GM23338 (cell line): ENCODE measurements around the gene METTL13. TPM values are rescaled to one million over a fixed set of nuclear protein-coding genes. Genes with fewer than 3 reads are reported as not detected.

Source experiments
- ATAC-seq: fragments of 200-7000 bp; cut with Tn5 transposase; 3 replicates; pipeline ENCODE4 v1.9.1; 2020
- DNase-seq: peaks from one replicate; pipeline ENCODE4 v3.0.0-alpha.2; 2015; ENCODE audit warnings: low spot score
- H2AFZ ChIP-seq: fragments of 200-600 bp; sonication (generic); 2 replicates; pipeline ENCODE4 v1.8.0; 2016; ENCODE audit warnings: antibody characterized with exemption, mild to moderate bottlenecking, moderate library complexity
- H3F3A ChIP-seq: fragments of 200-600 bp; sonication (generic); replicated peaks from 2 replicates; pipeline ENCODE4 v1.8.0; 2017; ENCODE audit warnings: antibody characterized with exemption, mixed run types, low read depth
- H3K27ac ChIP-seq: fragments of 200-600 bp; sonication (generic); 2 replicates; pipeline ENCODE4 v1.6.1; 2016; ENCODE audit warnings: low read depth
- H3K27me3 ChIP-seq: fragments of 200-600 bp; sonication (generic); 2 replicates; pipeline ENCODE4 v1.8.0; 2016; ENCODE audit warnings: mild to moderate bottlenecking, mixed run types, moderate library complexity; ENCODE audit not compliant: insufficient read depth
- H3K36me3 ChIP-seq: fragments of 200-600 bp; sonication (generic); 2 replicates; pipeline ENCODE4 v1.8.0; 2016; ENCODE audit warnings: mild to moderate bottlenecking; ENCODE audit not compliant: insufficient read depth
- H3K4me1 ChIP-seq: fragments of 200-600 bp; sonication (generic); 2 replicates; pipeline ENCODE4 v1.8.0; 2016; ENCODE audit warnings: mild to moderate bottlenecking, moderate library complexity; ENCODE audit not compliant: insufficient read depth
- H3K4me2 ChIP-seq: fragments of 200-600 bp; sonication (generic); 2 replicates; pipeline ENCODE4 v1.7.1; 2017; ENCODE audit warnings: mixed run types
- H3K4me3 ChIP-seq: fragments of 200-600 bp; sonication (generic); 2 replicates; pipeline ENCODE4 v1.6.1; 2016; ENCODE audit warnings: mixed run types
- H3K79me2 ChIP-seq: fragments of 200-600 bp; sonication (generic); replicated peaks from 2 replicates; pipeline ENCODE4 v1.8.0; 2017; ENCODE audit warnings: mild to moderate bottlenecking; ENCODE audit not compliant: insufficient read depth
- H3K9me2 ChIP-seq: fragments of 200-600 bp; sonication (generic); 2 replicates; pipeline ENCODE4 v1.8.0; 2017; ENCODE audit not compliant: insufficient read depth
- H4K20me1 ChIP-seq: fragments of 200-600 bp; sonication (generic); replicated peaks from 2 replicates; pipeline ENCODE4 v1.8.0; 2017; ENCODE audit warnings: mild to moderate bottlenecking; ENCODE audit not compliant: insufficient read depth
- H3K27ac Mint-ChIP-seq: 2 replicates; pipeline ENCODE4 v1.8.0; 2020; ENCODE audit warnings: inconsistent platforms, mild to moderate bottlenecking, moderate library complexity, mixed read lengths
- H3K27me3 Mint-ChIP-seq: 3 replicates; pipeline ENCODE4 v1.8.0; 2022; ENCODE audit warnings: low read depth, mild to moderate bottlenecking, moderate library complexity, mixed read lengths, inconsistent platforms; ENCODE audit not compliant: insufficient read depth, poor library complexity
- H3K36me3 Mint-ChIP-seq: 3 replicates; pipeline ENCODE4 v1.8.0; 2021; ENCODE audit warnings: low read depth, mild to moderate bottlenecking, inconsistent platforms, moderate library complexity, mixed read lengths
- H3K4me1 Mint-ChIP-seq: 3 replicates; pipeline ENCODE4 v1.8.0; 2020; ENCODE audit warnings: mild to moderate bottlenecking, inconsistent platforms, mixed read lengths
- H3K4me3 Mint-ChIP-seq: 3 replicates; pipeline ENCODE4 v1.8.0; 2021; ENCODE audit warnings: moderate library complexity, mild to moderate bottlenecking, inconsistent platforms, mixed read lengths
- H3K9me3 Mint-ChIP-seq: 3 replicates; pipeline ENCODE4 v1.8.0; 2020; ENCODE audit warnings: moderate library complexity, mild to moderate bottlenecking, inconsistent platforms, mixed read lengths
- CREB1 ChIP-seq: fragments of 250-450 bp; sonication (Bioruptor Pico); IDR thresholded peaks from 2 replicates; pipeline ENCODE4 v1.5.0; 2020; ENCODE audit warnings: low read depth, mild to moderate bottlenecking, moderate library complexity
- EZH2 ChIP-seq: fragments of 200-600 bp; sonication (generic); IDR thresholded peaks from one replicate; pipeline ENCODE4 v1.8.0; 2017; ENCODE audit warnings: antibody characterized with exemption, mild to moderate bottlenecking, low read depth; ENCODE audit not compliant: unreplicated experiment
- EZH2phosphoT487 ChIP-seq: fragments of 200-600 bp; sonication (generic); IDR thresholded peaks from one replicate; pipeline ENCODE4 v1.8.1; 2018; ENCODE audit warnings: antibody characterized with exemption; ENCODE audit not compliant: unreplicated experiment
- JUNB ChIP-seq: IDR thresholded peaks from one replicate; pipeline ENCODE4 v1.6.1; 2016; ENCODE audit warnings: antibody characterized with exemption; ENCODE audit not compliant: unreplicated experiment
- NANOG ChIP-seq: IDR thresholded peaks from 2 replicates; pipeline ENCODE4 v1.6.1; 2016; ENCODE audit warnings: antibody characterized with exemption, borderline replicate concordance
- POLR2AphosphoS5 ChIP-seq: IDR thresholded peaks from 2 replicates; pipeline ENCODE4 v1.6.1; 2016; ENCODE audit warnings: antibody characterized with exemption, low read depth
- STAT1 ChIP-seq: IDR thresholded peaks from one replicate; pipeline ENCODE4 v1.6.1; 2016; ENCODE audit warnings: antibody characterized with exemption; ENCODE audit not compliant: unreplicated experiment
- ZNF114 ChIP-seq: fragments of 250-450 bp; sonication (Bioruptor Pico); IDR thresholded peaks from 2 replicates; pipeline ENCODE4 v1.5.0; 2020; ENCODE audit warnings: mild to moderate bottlenecking, moderate library complexity
- ZNF331 ChIP-seq: fragments of 250-450 bp; sonication (Bioruptor Pico); IDR thresholded peaks from 2 replicates; pipeline ENCODE4 v1.5.0; 2020; ENCODE audit warnings: low read depth, mild to moderate bottlenecking, moderate library complexity
- polyA plus RNA-seq: library from polyadenylated mRNA; unstranded; fragments of >200 nt; fragmentation: Nextera tagmentation; extraction: Ambion mirVana; gene quantifications from 2 replicates; pipeline ENCODE4 v1.2.1, GENCODE V29; 2016
- total RNA-seq: library from RNA; depleted of rRNA; stranded (reverse); fragments of >200 nt; shearing (Covaris generic); gene quantifications from 2 replicates; pipeline ENCODE4 v1.2.3, GENCODE V29; 2014
- TF ChIP-seq, protein P1 (sequence below): IDR thresholded peaks from one replicate; pipeline ENCODE4 v1.6.1; 2018; ENCODE audit warnings: antibody characterized with exemption; ENCODE audit not compliant: unreplicated experiment
- TF ChIP-seq, protein P2 (sequence below): fragments of 250-450 bp; sonication (Bioruptor Pico); IDR thresholded peaks from 2 replicates; pipeline ENCODE4 v1.5.0; 2020; ENCODE audit warnings: mild to moderate bottlenecking, moderate library complexity
- TF ChIP-seq, protein P3 (sequence below), 2 experiments: fragments of 200-600 bp in 1 of 2; sonication (generic) in 1 of 2; conservative IDR thresholded peaks; 2 replicates each; pipeline versions ENCODE4 v1.5.1 to v1.6.1; 2016 to 2017; ENCODE audit warnings: antibody characterized with exemption in 2 of 2, low read depth in 2 of 2, mild to moderate bottlenecking in 2 of 2, moderate library complexity in 1 of 2
- TF ChIP-seq, protein P4 (sequence below): IDR thresholded peaks from 2 replicates; pipeline ENCODE4 v1.6.1; 2016; ENCODE audit warnings: antibody characterized with exemption

The METTL13 gene
- total and polyA plus RNA-seq, 2 experiments from 2014 or later: 21.0 to 45.4 TPM

DNA sequence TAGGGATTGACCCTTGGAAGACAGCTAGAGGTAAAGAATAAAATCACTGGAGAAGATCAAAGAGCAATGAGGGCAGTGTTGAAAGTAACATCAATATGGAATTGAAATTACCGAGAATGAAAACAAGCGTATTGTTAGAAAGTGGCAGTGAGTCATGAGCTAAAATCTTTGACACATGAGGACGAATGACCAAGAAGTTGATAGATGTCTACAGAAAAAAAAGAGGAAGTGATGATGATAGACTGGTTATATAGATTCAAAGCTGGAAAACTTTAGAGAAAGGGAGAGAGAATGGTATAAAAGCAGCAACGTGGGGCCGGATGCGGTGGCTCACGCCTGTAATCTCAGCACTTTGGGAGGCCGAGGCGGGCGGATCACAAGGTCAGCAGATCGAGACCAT, 47.3 kb downstream of the METTL13 start:
- Mint-ChIP-seq H3K4me3 (no peak overlapping the region), H3K4me1 (no peaks in the 10 kb centered on the region), H3K27me3 (peaks cover 1% of the 10 kb centered on the region), H3K9me3 (peaks cover 42% of the 10 kb centered on the region), H3K27ac (no peak overlapping the region), H3K36me3 (peaks cover 27% of the 10 kb centered on the region)
- H3F3A ChIP-seq: no peaks in the 10 kb centered on the region
- DNase-seq (no peak), ATAC-seq (no peak)
- peaks cover 10% of the 10 kb centered on the region; the same call in 1 of the 2 replicates for H3K36me3 ChIP-seq
- H3K9me2 ChIP-seq: peaks cover 14% of the 10 kb centered on the region
- H3K4me1 ChIP-seq: no peaks in the 10 kb centered on the region
- TF ChIP-seq EZH2phosphoT487: no peak
- TF ChIP-seq ZNF331 (CRISPR knock-in tag): no peak
- no peak for TF ChIP-seq CREB1
- TF ChIP-seq, protein P1, sequence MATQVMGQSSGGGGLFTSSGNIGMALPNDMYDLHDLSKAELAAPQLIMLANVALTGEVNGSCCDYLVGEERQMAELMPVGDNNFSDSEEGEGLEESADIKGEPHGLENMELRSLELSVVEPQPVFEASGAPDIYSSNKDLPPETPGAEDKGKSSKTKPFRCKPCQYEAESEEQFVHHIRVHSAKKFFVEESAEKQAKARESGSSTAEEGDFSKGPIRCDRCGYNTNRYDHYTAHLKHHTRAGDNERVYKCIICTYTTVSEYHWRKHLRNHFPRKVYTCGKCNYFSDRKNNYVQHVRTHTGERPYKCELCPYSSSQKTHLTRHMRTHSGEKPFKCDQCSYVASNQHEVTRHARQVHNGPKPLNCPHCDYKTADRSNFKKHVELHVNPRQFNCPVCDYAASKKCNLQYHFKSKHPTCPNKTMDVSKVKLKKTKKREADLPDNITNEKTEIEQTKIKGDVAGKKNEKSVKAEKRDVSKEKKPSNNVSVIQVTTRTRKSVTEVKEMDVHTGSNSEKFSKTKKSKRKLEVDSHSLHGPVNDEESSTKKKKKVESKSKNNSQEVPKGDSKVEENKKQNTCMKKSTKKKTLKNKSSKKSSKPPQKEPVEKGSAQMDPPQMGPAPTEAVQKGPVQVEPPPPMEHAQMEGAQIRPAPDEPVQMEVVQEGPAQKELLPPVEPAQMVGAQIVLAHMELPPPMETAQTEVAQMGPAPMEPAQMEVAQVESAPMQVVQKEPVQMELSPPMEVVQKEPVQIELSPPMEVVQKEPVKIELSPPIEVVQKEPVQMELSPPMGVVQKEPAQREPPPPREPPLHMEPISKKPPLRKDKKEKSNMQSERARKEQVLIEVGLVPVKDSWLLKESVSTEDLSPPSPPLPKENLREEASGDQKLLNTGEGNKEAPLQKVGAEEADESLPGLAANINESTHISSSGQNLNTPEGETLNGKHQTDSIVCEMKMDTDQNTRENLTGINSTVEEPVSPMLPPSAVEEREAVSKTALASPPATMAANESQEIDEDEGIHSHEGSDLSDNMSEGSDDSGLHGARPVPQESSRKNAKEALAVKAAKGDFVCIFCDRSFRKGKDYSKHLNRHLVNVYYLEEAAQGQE: no peak
- TF ChIP-seq, protein P2, sequence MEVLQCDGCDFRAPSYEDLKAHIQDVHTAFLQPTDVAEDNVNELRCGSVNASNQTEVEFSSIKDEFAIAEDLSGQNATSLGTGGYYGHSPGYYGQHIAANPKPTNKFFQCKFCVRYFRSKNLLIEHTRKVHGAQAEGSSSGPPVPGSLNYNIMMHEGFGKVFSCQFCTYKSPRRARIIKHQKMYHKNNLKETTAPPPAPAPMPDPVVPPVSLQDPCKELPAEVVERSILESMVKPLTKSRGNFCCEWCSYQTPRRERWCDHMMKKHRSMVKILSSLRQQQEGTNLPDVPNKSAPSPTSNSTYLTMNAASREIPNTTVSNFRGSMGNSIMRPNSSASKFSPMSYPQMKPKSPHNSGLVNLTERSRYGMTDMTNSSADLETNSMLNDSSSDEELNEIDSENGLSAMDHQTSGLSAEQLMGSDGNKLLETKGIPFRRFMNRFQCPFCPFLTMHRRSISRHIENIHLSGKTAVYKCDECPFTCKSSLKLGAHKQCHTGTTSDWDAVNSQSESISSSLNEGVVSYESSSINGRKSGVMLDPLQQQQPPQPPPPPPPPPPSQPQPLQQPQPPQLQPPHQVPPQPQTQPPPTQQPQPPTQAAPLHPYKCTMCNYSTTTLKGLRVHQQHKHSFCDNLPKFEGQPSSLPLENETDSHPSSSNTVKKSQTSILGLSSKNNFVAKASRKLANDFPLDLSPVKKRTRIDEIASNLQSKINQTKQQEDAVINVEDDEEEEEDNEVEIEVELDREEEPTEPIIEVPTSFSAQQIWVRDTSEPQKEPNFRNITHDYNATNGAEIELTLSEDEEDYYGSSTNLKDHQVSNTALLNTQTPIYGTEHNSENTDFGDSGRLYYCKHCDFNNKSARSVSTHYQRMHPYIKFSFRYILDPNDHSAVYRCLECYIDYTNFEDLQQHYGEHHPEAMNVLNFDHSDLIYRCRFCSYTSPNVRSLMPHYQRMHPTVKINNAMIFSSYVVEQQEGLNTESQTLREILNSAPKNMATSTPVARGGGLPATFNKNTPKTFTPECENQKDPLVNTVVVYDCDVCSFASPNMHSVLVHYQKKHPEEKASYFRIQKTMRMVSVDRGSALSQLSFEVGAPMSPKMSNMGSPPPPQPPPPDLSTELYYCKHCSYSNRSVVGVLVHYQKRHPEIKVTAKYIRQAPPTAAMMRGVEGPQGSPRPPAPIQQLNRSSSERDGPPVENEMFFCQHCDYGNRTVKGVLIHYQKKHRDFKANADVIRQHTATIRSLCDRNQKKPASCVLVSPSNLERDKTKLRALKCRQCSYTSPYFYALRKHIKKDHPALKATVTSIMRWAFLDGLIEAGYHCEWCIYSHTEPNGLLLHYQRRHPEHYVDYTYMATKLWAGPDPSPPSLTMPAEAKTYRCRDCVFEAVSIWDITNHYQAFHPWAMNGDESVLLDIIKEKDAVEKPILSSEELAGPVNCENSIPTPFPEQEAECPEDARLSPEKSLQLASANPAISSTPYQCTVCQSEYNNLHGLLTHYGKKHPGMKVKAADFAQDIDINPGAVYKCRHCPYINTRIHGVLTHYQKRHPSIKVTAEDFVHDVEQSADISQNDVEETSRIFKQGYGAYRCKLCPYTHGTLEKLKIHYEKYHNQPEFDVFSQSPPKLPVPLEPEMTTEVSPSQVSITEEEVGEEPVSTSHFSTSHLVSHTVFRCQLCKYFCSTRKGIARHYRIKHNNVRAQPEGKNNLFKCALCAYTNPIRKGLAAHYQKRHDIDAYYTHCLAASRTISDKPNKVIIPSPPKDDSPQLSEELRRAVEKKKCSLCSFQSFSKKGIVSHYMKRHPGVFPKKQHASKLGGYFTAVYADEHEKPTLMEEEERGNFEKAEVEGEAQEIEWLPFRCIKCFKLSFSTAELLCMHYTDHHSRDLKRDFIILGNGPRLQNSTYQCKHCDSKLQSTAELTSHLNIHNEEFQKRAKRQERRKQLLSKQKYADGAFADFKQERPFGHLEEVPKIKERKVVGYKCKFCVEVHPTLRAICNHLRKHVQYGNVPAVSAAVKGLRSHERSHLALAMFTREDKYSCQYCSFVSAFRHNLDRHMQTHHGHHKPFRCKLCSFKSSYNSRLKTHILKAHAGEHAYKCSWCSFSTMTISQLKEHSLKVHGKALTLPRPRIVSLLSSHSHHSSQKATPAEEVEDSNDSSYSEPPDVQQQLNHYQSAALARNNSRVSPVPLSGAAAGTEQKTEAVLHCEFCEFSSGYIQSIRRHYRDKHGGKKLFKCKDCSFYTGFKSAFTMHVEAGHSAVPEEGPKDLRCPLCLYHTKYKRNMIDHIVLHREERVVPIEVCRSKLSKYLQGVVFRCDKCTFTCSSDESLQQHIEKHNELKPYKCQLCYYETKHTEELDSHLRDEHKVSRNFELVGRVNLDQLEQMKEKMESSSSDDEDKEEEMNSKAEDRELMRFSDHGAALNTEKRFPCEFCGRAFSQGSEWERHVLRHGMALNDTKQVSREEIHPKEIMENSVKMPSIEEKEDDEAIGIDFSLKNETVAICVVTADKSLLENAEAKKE: no peak
- TF ChIP-seq POLR2AphosphoS5: no peak
- no peak for TF ChIP-seq NANOG
- no peak for TF ChIP-seq ZNF114 (CRISPR knock-in tag)
- TF ChIP-seq STAT1: no peak
- no peak for TF ChIP-seq JUNB
- TF ChIP-seq, protein P3, sequence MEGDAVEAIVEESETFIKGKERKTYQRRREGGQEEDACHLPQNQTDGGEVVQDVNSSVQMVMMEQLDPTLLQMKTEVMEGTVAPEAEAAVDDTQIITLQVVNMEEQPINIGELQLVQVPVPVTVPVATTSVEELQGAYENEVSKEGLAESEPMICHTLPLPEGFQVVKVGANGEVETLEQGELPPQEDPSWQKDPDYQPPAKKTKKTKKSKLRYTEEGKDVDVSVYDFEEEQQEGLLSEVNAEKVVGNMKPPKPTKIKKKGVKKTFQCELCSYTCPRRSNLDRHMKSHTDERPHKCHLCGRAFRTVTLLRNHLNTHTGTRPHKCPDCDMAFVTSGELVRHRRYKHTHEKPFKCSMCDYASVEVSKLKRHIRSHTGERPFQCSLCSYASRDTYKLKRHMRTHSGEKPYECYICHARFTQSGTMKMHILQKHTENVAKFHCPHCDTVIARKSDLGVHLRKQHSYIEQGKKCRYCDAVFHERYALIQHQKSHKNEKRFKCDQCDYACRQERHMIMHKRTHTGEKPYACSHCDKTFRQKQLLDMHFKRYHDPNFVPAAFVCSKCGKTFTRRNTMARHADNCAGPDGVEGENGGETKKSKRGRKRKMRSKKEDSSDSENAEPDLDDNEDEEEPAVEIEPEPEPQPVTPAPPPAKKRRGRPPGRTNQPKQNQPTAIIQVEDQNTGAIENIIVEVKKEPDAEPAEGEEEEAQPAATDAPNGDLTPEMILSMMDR (conservative IDR thresholded peaks at IDR 0.05; ENCODE audit: low read depth in 2 of 2): no peak
- TF ChIP-seq, protein P4, sequence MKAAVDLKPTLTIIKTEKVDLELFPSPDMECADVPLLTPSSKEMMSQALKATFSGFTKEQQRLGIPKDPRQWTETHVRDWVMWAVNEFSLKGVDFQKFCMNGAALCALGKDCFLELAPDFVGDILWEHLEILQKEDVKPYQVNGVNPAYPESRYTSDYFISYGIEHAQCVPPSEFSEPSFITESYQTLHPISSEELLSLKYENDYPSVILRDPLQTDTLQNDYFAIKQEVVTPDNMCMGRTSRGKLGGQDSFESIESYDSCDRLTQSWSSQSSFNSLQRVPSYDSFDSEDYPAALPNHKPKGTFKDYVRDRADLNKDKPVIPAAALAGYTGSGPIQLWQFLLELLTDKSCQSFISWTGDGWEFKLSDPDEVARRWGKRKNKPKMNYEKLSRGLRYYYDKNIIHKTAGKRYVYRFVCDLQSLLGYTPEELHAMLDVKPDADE: no peak
- no peak for TF ChIP-seq EZH2
- H3K4me2 ChIP-seq: no peak overlapping the region
- no peaks in the 10 kb centered on the region for H4K20me1 ChIP-seq
- H3K27ac ChIP-seq: no peak overlapping the region
- H2AFZ ChIP-seq: no peak overlapping the region
- no peaks in the 10 kb centered on the region for H3K79me2 ChIP-seq
- no peak overlapping the region for H3K4me3 ChIP-seq
- no peaks in the 10 kb centered on the region for H3K27me3 ChIP-seq
